AG20443 (cell line): Measurements from ENCODE around the gene NBEA.
"Not testable (repeated sequence)": the region's sequence is repeated elsewhere in the genome, so short reads cannot be mapped to it uniquely, and the experiment has no call there.

ENCODE experiments used
- DNase-seq: peaks from one replicate; pipeline ENCODE4 v3.0.0; 2012; ENCODE audit warnings: low spot score, mixed read lengths

NBEA gene, protein sequence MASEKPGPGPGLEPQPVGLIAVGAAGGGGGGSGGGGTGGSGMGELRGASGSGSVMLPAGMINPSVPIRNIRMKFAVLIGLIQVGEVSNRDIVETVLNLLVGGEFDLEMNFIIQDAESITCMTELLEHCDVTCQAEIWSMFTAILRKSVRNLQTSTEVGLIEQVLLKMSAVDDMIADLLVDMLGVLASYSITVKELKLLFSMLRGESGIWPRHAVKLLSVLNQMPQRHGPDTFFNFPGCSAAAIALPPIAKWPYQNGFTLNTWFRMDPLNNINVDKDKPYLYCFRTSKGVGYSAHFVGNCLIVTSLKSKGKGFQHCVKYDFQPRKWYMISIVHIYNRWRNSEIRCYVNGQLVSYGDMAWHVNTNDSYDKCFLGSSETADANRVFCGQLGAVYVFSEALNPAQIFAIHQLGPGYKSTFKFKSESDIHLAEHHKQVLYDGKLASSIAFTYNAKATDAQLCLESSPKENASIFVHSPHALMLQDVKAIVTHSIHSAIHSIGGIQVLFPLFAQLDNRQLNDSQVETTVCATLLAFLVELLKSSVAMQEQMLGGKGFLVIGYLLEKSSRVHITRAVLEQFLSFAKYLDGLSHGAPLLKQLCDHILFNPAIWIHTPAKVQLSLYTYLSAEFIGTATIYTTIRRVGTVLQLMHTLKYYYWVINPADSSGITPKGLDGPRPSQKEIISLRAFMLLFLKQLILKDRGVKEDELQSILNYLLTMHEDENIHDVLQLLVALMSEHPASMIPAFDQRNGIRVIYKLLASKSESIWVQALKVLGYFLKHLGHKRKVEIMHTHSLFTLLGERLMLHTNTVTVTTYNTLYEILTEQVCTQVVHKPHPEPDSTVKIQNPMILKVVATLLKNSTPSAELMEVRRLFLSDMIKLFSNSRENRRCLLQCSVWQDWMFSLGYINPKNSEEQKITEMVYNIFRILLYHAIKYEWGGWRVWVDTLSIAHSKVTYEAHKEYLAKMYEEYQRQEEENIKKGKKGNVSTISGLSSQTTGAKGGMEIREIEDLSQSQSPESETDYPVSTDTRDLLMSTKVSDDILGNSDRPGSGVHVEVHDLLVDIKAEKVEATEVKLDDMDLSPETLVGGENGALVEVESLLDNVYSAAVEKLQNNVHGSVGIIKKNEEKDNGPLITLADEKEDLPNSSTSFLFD (N-terminal part only)

DNA sequence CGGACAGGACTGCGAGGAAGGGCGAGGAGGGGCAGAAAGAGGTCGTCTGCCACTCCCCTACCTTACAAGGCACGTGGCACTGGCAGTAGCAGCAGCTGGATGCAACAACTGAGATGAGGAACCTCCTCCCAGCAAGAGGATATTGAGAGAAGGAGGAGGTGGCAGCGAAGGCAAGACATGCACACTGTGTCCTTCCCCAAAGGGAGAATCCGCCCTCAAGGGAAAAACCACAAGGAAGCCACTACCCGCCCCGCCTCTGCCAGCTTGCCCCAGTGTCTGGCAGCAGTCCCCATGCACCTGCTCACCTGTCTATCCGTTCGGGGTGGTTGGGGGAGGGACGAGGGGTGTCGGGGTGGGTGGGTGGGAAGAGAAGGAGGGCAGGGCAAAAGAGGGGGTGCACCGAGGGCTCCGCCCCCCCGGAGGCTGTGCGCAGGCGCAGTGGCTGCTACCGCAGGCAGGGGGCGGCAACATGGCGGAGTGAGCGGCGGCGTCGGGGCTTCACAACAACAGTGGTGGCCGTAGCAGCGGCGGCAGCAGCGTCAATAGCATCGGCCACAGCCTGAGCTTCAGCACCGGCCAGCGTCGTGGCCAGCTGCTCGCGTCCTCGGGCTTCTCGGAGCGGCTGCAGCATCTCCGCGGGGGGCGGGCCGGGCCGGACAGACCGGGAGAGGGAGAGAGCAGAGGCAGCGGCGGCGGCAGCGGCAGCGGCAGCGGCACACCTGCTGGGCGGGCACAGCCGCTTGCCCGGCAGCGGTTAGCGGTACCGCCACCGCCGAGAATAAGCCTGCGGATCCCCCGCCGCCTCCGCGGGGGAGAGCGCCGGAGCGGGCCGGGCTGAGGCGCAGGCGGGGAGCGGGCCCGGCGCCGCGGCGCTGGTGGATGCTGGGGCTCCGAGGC, at the start of gene NBEA:
NBEA (plus strand) TSS at position 436 of the 897 bp plus-strand sequence. CDS start 551 bp downstream, outside the sequence.
- peak; percentile 95 for DNase-seq

DNA sequence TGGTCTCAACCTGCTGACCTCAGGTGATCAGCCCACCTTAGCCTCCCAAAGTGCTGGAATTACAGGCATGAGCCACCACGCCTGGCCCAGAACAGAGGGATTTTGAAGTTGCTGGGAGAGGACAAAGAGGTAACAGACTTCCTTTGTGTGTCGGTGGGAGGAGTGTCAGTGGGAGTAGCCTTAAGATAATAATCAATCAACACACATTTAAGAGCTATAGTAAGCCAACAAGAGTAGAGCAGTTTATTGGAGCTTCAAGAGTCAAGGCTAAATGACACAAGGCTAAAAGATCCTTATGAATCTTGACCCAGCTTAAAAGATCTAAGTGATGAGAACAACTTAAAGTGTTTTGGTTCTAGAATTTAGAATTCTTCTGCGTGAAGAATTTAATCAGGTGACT, 47.3 kb upstream of the NBEA start:
- DNase-seq, result no peak

DNA sequence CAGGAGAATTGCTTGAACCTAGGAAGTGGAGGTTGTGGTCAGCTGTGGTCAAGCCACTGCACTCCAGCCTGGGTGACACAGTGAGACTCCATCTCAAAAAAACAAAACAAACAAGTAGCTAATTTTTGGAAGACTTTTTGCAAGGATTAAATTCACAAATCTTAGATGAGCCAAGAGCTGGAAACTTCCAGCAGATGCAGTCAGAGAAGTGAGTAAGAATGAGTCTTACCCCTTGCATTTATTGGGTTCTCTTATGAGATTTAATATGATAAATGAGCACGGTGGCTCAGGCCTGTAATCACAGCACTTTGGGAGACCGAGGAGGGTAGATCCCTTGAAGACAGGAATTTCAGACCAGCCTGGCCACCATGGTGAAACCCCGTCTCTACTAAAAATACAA, 44.9 kb upstream of the NBEA start:
- peak; percentile 10 for DNase-seq

DNA sequence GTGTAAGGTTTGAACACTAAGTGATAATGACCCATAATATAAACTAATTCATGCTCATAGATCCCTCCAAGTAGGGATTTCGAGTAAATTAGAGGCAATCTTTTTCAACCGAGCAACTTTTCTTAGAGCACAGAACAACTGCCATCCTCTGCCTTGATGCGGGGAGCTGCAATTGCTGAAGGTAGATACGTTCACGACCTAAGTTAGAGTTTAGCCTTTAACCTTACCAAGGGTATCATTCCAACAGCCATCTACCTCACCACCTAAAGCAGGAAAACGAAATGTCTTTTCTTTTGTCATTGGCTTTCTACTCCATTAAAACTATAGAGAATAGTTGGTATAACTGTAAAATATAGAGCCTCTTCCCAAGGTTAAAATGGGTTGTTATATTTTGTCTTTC, 42.2 kb upstream of the NBEA start:
- no peak for DNase-seq

DNA sequence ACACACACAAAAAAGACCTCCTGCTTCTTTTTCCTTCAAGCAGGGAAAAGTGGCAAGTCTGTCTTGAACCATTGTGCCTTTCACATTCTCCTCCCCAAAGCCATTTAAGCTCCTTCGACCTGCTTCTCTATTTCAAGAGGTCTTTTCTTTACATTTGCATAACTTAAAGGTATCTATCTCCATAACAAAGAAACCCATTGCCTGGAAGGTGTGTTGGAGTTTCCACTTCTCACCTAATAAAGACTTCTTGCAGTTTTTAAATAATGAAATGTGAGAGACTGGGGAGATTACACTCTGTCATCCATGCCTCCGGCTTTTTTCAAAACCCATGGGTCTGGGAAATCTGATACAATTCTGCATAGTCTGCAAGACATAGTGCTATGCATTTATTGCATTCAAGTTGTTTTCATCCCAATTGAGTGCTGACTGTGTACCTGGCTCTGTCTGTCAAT, 41.8 kb upstream of the NBEA start:
- no peak for DNase-seq

DNA sequence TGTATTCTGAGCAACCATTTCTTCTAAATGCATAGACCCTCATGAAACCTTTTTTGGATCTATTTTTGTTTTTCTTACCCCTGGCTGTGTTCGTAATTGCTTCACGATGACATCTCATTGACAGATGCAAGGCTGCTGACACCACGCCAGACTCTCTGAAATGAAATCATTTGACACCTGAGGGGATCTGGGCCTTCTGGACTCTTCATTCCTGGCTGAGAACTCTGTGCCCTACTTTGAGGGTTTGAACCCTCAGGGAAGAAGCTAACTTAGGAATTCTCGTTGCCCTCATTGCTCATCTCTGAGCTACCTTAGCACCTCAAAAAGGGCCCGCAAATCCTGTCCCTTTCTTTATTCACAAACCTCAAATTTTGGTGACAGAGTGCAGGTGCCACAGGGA, 40.5 kb upstream of the NBEA start:
- DNase-seq, result no peak

DNA sequence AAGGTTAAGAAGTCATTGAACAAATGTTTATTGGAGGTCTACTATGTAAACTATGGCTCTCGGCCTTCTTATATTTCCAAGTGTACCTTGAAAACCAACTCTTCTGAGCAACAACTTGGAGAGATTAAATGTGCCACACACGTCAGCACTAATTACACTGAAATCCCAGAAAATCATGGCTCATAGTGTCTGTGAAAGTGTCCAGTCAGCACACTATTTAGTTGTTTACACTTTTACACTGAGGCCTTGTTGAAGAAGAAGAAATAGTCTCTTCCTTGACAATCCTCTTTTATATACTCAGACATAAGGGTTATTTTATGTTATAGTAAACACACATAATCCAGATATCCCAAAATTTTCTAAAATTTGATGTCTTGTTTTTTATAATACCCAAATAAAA, 30.9 kb upstream of the NBEA start:
- no peak for DNase-seq

DNA sequence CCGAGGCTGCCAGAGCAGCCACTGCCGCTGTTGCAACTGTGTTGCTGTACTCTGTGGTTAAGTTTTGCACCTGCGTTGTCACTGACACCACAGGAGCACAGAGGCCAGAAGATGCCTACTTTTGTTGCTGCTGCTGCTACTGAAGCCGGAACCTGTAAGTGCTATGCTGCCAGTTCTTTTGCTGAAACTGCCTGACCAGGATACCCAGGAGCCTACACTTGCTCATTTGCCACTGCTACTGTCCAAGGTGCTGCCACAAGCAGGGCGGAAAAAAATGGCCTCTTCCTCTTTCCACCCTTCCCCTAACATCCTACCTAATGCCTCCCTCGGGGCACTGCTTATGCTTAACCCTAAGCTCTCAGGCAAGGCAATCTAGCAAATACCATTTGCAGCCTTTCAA, 29.0 kb upstream of the NBEA start:
- DNase-seq, result peak; percentile 52

DNA sequence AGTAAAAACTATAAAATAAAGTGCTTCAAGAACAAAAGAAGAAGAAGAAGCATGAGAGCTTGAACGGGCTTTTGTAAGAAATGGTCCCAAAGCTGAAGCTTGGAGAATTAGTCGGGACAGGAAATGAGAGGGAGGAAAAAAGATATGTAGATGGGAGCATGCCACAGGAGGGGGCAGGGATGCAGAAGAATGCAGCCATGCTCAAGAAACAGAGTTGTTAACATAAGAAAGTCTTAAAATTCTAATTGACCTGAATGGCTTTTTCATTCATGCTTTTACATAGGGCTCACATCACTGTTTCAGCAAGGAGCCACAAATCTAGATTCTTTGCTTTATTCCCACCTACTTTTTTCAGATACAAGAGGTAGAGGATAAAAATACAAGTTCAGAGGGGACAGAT, 27.7 kb upstream of the NBEA start:
- no peak for DNase-seq

DNA sequence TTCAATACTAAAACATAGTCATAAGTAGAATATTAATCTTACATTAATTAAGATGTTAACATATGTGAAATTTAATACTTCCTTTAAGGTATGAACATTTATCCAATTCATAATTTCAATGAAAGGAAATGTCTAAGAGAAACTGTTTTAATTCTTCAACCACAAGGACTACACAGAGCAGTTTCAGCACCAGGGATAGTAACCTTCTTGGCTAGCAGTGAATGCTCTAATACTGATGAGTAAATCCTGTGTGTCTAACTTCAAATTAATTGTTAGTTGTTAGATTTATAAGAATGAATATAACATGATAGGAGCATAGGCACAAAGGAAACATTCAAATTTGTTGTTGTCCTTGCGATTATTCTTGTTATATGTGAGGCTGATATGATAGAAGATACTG, 15.6 kb upstream of the NBEA start:
- peak; percentile 16 for DNase-seq

DNA sequence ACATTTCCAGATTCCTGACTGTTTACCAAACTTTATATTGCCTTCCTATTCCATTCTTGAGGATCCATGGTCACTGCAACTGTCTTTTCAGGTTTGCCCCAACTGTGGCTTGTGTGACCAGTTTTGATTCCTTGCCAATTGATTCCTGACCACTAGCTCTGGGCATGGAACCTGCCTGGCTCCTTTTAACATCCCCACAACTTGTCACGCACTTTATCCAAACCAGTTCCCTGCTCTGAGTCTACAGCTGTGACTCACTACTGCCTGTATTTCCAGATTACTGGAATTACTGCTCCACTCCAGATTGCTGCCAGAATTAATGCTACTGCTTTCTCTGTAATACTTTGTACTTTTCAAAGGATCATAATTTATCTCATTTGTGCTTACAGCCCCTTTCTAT, 13.4 kb upstream of the NBEA start:
- not testable (repeated sequence) for DNase-seq

DNA sequence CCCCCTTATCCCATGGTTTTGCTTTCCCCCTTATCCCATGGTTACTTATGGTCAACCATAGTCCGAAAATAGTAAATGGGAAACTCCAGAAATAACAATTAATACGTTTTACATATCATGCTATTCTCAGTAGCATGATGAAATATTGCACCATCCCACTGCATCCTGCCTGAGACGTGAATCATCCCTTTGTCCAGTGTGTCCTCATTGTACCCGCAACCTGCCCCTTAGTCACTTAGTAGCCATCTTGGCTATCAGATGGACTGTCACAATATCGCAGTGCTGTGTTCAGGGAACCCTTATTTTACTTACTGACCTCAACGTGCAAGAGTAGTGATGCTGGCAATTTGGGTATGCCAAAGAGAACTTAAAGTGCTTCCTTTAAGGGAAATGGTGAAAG, 10.5 kb upstream of the NBEA start:
- no peak for DNase-seq

DNA sequence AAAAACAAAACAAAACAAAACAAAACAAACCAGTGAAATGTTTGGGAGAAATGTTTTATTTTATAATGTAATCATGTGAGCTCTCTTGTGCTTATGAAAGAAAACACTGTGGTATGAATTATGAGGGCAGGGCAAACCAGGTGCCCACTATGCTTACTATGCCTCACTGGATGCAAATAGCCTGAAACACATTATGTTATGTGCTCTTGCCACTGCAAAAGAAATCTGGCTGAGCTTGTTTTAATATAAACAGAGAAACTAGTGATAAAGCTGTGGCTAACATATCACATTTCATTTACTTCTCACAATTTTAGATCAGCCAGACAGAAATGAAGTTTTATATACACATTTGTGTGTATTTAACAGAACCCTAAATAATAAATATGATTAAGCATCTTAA, 8.7 kb upstream of the NBEA start:
- DNase-seq, result no peak

DNA sequence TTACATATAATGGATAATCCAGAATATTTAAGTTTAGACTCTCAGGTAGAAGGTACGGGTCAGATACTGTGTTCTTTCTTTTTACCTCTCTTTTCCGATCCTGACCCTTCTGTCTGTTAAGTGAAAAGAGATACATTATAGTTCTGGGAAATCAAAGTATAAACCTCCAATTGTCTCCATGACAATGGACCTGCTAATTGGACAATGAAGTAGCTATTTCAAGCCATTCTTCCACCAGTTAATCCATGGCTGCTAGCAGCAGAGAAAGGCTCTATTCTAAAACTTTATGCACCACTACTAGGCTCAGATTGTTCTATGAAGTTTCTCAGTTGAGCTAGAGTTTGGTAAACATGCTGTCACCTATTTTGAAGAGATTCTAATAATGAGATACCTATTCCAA, 8.3 kb upstream of the NBEA start:
- DNase-seq, result no peak

DNA sequence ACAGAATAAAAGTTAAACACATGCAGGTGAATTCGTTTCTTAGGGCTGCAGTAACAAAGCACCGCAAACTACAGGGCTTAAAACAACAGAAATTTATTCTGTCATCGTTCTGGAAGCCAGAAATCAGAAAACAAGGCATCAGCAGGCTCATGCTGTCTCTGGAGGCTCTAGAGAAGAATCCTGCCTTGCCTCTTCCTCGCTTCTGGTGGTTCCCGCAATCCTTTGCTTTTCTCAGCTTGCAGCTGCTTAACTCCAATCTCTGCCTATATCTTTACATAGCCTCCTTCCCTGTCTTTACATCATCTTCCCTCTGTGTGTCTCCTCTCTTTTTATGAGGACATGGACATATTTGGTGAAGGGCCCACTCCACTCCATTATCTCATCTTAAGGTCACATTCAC, 6.2 kb upstream of the NBEA start:
- no peak for DNase-seq

DNA sequence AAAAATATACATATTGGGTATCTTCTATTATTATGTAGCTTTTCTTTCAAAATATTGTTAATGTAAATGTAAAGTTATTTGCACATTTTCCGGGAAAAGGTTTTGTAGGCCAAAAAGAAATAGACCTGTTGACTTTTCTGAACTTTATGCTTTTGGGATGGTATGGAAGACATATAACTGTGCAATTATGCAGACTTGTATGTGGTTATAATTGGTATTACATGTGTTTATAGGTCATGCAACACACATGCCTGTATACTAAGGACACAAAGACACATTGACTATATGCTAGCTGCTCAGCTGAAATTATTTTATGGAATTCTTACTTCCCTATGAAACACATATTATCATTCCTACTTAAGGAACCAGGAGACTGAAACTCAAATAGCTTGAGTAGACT, 2.3 kb upstream of the NBEA start:
- no peak for DNase-seq

DNA sequence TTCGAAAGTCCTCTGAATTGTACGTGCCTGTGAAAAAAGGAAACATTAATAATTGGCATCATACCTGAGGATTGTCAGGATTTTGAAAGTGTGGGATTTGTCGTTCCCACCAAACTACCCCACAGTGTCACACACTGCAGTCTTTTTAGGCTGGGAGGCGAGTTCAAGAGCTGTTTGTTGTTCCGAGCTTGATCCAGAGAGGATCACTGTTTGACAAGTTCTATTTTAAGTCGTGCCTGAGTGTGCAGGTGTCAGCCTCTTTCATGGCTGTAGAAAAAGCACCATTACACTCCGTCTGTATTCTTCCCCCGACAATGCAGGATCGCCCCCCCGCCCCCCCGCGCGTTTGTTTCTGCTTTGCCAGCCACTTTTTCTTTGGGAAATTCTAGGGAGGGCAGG, 635 bp upstream of the NBEA start:
- no peak for DNase-seq

DNA sequence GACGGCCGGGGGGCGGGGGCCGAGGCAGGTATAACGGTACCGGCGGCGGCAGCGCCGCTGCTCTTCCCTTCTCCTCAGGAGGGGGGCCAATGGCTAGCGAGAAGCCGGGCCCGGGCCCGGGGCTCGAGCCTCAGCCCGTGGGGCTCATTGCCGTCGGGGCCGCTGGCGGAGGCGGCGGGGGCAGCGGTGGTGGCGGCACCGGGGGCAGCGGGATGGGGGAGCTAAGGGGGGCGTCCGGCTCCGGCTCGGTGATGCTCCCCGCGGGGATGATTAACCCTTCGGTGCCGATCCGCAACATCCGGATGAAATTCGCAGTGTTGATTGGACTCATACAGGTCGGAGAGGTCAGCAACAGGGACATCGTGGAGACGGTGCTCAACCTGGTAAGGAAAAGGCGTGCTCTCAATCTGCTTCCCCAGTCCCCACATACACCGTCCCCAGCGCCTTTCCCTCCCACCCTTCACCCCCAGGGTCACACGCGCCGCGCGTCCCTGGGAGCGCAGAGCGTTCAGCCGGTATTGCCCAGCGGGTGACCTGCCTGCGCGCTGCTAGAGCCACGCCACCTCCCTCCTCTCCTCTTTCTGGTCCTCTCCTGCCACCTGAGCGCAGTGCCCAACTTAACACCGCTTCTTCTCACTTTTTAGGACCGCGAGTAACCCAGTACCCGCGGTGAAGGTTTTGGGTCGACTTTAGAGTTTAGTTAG, 814 bp downstream of the NBEA start:
- peak; percentile 45 for DNase-seq

DNA sequence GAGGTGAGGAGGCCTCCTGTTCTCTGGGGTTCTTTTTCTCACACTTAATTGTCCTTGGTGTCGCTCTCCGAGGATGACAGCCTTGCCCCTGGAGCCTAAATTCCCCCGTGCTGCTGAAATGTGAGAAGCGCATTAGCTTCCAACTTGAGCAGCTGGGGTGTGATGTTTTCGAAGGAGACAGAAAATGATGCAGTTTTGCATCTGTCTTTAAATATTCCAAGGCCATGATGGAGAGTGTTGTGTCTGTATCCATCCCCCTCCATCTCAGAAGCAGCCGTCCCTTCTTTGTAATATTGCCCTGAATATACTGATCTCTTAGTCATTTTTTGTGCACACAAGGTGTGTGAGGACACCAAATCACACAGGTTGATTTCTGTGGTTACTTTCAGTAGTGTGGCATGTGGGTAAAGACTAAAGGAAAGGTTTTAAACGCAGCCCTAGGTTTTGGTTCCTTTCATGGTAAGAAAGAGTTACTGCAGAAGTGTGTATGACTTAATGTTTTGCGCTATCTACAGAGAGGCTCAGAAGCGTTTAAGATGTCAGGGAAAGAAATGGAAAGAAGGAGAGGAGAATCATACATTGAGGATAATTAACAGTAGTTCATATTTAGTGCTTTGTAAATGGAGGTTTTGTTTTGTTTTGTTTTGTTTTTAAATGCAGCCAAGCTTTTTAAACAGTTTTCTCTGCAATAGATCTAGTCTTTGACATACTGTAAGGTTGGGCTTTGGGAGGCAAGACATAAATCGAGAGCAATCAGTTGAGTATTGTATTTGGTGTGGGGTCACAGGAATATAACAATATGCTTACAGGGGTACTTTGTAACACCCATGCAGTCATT, 1.6 kb downstream of the NBEA start:
- DNase-seq, result no peak

DNA sequence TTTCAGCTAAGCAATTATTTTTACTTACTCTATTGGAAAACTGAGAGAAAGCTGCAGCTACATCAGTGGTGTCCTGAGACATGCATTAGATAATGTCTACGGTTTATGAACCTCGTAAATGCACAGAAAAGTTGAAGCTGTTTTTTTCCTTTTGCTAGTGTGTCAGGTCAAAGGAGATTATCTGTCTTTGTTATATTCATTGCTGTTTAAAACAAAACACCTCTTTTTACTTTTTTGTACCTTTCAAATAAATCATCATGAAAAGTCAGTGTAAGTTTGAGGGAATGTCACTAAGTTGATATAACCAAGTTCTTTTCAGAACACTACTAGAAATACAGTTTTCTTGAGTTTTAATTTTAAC, 2.2 kb downstream of the NBEA start:
- no peak for DNase-seq
